HG03097 (cell line): Measurements from ENCODE around the gene SLC4A4.

Experiments
- ATAC-seq: cut with Tn5 transposase; IDR thresholded peaks from one replicate; pipeline ENCODE4 v1.9.1; 2021; ENCODE audit not compliant: unreplicated experiment, low FRiP score

The SLC4A4 gene

GRCh38 chr4:71526637-71527406 lies 188.0 kb downstream of the SLC4A4 start:
- no peak for ATAC-seq

GRCh38 chr4:71532407-71532806 lies 193.6 kb downstream of the SLC4A4 start:
- ATAC-seq: no peak

DNA sequence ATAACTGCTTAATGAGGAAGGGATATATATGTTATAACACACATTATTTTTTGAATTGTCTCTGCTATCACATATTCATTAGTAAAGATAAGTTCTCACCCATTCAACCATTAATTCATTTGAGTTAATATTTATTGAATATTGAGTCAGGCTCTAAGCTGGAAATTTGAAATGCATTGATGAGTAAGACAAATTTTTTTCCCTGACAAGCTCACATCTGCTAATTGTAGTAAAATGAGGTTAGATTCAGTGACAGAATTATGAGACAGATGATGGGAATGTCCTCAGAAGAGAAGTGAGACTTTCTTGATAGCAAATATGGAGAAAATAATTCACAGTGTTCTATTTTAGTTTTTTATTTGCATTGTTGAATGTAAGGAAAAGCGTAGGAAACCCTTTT lies 194.3 kb downstream of the SLC4A4 start:
- ATAC-seq: no peak

DNA sequence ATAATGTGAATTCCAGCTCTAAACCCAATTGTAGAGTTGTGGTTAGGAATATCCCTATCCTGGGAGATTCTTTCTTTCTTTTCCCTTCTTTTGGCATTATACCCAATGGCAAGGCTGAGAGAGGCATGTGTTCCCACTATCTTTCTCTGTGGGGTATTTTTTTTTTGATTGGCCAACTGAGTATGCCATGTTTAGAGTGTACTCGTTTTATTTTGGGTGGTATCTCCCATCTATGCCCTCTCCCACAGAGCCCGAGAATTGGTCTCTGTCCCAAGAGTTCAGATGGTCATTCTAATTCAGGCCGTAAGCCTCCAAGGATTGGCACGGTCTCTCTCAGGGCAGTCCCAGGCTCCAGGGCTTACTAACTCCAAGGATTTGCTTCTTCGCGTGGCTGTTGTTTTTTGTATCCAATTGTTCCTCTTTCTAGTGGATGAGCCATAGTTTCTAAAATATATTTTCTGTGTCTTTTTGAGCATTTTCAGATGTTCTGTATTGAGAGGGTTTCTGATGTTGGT lies 198.8 kb downstream of the SLC4A4 start:
- ATAC-seq: no peak

DNA sequence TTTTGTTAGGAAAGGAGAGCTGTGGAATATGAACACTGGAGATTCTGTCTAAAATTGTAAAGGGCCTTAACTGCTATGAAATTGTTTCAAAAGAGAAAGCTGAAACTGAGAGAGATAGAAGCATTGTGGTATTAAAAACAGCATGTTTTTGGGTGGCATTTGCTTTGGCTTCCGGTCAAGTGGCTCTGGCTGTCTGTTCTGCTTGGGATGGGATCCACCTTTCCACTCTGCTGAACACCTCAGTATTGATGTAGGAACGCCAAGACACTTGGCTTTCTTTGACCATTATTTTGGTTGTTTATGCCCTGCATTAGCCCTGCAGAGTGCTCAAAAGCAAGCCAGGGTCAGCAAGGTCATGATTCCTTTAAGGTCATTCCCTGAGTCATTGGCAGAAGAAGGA lies 199.7 kb downstream of the SLC4A4 start:
- ATAC-seq: no peak

GRCh38 chr4:71540749-71541269 lies 202.0 kb downstream of the SLC4A4 start:
- no peak for ATAC-seq

GRCh38 chr4:71541541-71541940 lies 202.7 kb downstream of the SLC4A4 start:
- no peak for ATAC-seq

DNA sequence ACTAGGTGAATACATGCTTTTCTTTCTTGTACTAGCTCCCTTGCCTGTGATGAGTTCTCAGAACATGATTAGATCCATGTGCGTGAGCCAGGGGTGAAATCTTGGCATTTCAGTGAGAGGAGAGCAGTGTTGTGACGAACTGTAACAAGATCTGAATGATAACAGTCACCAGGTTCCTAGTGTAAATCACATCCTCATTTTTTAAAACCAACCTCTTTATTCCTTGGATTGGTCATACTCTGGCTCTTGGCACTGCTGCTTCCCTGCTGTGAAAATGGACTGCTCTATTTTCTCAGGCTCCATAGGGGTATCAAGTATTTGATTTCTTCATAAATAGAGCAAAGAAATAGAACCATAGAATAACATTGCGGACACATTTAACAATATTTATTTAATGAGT lies 206.3 kb downstream of the SLC4A4 start:
- ATAC-seq: no peak

DNA sequence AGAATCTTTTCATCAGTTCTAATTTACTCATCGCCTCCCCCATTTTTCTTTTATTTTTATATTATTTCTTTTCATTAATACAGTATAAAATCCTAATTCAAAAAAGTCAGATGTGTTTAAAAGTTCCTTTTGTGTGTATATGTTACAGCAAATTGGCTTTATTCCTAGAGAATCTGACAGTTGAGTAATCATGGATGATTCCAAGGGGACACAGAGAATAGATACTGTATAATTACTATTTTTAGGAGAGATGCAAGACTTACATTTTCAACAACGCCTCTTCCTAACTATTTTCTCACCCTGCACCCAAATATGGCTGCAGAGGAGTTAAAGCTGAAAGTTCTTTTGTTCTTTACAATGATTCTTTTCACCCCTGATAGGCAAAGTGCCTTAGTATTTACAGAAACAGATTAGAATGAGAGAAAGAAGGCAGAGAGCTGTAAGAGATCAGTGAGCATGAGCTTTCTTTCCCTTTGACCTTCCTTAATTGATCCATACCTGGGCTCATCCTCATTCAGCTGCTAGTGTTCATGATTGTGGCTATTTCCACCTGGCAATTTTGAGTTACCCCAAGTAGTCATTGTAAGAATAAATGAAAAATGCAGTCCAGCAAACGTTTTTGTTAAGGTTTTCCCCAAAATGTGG lies 210.8 kb downstream of the SLC4A4 start:
- no peak for ATAC-seq

- no peak for ATAC-seq
These were observed 211.7 kb downstream of the SLC4A4 start for GRCh38 chr4:71550220-71551165.

DNA sequence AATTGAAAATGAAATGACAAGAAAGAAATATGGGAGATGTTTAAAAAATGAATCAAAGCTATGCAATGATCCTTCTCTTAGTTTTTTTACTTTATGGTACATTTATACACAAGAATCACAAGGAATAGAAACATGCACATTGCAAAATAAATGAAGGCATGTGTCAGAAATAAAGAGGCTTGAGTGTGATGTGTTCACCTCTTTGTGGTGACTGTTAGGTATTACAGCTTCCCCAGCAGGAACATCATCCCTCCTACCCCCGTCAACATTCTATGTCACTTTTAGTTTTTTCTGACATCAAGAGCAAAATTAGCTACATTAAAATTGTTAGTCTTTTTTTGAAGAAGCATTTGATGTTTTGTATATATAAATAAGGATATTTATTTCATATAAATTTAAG lies 214.8 kb downstream of the SLC4A4 start:
- ATAC-seq: no peak

DNA sequence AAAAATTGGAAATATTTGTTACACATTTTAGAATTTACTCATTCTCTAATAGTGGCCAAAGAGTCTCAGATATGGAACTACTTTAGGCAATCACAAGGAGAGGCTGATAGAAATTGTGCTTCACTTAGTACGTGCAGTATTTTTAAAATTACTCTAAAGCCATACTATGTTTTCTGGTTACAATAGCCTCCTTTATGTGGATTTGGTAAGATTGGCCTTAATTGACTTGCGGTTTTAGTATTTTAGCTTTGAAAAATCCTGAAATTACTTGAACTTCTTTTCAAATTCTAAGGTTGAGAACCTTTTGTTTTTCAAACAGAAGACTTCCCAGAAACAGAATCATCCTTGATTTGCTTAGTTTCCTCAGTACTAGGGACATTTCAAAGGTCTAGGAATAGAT lies 215.2 kb downstream of the SLC4A4 start:
- ATAC-seq: no peak

GRCh38 chr4:71558248-71558647 lies 219.4 kb downstream of the SLC4A4 start:
- ATAC-seq: peak; percentile 91

DNA sequence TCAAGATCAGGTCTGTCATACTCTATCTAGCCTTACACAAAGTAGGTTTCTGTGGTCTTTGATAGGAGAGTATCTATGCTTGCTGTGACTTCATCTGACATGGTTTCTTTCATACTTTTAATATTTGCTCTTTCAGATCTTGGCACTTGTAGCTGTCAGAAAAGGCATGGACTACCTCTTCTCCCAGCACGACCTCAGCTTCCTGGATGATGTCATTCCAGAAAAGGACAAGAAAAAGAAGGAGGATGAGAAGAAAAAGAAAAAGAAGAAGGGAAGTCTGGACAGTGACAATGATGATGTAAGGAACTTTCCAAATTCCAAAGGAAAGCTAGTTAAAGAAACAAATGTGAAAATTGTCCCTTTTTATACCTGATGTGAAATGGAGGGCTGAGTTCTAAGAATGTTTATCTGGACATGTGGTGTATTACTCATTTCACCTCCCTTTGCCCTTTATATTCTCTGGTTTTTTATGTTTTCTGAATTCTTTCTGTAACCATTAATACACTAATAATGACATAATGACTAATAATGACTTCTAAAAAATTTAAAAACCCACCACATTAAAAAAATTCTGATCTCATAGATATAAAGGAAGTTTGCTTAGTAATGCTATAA lies 221.2 kb downstream of the SLC4A4 start:
- no peak for ATAC-seq

- no peak for ATAC-seq
These were observed 226.0 kb downstream of the SLC4A4 start for GRCh38 chr4:71564775-71565174.

DNA sequence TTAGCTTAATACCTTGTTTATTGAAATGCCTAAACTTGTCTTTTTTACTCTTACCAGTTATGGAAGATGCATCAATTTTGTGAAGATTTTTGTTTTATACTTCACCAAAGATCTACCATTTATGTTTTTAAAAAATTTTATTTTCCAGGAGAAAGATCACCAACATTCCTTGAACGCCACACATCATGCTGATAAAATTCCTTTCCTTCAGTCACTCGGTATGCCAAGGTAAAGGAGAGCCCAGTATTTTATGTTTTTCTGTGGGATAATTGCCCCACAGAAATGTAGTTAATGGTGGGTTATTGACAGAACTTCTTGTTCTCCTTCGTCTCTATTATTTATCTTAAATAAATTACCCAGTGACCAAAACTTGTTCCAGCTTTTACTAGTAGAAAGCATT lies 228.0 kb downstream of the SLC4A4 start:
- no peak for ATAC-seq

DNA sequence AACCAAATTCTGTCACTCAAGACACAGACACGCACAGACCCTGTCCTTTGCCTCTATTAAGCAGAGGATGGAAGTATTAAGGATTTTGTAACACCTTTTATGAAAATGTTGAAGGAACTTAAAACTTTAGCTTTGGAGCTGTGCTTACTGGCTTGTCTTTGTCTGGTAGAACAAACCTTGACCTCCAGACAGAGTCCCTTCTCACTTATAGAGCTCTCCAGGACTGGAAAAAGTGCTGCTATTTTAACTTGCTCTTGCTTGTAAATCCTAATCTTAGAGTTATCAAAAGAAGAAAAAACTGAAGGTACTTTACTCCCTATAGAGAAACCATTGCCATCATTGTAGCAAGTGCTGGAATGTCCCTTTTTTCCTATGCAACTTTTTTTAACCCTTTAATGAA lies 229.3 kb downstream of the SLC4A4 start:
- ATAC-seq: no peak

- ATAC-seq: no peak
These were observed 231.7 kb downstream of the SLC4A4 start for GRCh38 chr4:71570492-71570891.

DNA sequence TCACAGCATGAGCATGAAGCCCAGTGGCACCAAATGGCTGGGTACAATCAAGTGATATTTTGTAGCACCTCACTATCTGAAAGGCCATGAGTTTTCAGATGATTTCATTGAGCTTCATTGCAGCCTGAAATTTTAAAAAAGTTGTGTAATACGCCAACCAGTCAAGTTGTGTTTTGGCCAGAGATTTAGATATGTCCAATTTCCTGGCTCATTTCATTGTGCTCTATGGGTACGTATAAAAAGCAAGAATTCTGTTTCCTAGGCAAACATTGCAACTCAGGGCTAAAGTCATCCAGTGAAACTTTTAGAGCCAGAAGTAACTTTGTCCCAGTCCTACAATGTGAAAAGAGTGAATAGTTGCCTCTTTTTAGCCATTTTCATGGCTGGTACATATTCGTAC lies 232.5 kb downstream of the SLC4A4 start:
- no peak for ATAC-seq

DNA sequence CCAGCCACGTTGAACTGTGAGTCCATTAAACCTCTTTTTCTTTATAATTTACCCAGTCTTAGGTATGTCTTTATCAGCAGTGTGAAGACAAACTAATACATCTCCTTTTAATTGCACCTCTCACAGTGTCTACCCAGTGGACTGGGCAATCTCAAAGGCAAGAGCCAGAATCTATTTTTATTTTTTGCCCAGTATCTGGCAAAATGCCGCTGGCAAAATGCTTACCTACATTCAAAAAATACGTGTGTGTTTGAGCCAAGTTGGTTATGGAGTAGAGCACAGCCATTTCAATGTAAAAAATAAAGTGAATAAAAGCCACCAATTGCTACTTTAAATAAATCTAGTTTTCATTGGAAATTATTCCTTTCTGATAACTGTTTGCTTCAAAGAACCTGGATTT lies 245.2 kb downstream of the SLC4A4 start:
- ATAC-seq: no peak
